Astrocyte of the hippocampus (primary cell): ENCODE data around the gene OPN3.

Experiments
- DNase-seq: peaks from one replicate; pipeline ENCODE4 v3.0.0; 2011; ENCODE audit warnings: low read depth, low spot score

Gene OPN3

DNA sequence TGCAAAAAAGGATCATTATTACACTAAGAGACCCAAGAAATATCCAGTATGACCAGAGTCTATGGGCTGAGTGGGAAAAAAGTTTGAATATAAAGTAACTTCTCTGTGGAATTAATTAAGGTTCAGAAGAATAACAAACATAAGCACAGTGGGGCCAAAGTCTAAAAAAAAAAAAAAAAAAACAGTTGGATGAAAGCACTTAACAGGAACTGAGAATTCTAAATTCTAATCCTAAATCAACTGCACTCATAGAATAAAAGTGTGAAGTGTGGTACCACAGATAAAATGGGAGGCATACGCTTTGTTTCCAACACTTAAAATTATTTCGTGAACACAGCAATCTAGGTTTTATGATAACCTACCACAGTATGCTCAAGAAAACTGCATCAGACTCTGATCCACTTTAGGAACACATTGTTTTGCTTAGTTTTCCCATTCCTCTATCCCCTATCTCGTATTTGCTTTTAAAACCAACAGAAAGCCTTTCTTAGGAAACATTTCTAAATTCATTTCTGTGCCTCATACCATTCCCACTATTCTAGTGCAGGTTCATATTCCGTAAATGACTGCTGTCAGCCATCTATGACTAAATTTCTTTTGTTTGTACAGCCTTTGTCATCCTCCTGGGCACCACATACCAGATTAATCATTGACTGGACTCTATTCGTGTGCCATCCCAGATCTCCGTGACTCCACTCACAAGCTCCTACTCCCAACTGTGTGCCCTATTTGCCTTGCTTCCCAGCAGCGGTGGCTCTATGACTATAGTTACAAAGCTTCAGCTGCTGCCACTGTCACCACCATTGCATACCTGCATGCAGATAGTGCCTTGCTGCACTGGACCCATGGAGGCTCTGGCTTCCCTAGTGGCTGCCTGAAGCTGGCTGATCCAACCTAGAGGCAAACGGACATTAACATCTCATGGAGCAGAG lies 24.9 kb downstream of the OPN3 start:
- DNase-seq = no peak

DNA sequence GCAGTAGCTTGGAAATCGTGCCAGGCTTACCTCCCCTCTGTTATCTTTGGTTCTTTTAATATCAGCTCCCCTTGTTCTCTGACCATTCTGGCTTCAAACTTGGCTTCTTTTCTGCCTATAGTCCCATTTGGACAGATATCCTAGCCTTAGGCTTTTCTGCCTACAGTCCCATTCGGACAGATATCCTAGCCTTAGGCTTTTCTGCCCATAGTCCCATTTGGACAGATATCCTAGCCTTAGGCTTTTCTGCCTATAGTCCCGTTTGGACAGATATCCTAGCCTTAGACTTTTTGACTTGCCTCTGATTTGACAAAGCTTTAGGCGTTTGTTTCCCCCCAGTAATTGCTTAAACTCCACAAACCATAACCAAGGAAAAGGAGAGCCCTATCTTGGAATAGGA lies 25.6 kb downstream of the OPN3 start:
- DNase-seq = no peak

DNA sequence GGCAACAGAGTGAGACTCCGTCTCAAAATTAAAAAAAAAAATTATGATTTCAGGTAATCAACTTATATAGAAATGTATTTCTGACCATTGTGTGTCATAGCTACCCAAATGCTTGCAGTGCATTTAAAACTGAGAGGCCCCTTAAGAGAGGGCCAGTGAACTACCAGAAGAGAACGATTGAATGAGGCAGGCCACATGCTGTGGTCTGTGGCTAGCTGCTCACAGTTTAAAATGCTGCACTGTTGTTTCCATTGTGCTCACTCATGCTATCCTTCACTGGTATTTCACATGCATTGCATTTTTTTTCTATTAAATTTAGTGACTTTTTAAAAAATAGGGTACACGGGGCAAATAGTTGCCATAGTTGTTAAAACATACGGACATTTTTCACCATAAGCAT lies 26.0 kb downstream of the OPN3 start:
- DNase-seq = peak; percentile 44

DNA sequence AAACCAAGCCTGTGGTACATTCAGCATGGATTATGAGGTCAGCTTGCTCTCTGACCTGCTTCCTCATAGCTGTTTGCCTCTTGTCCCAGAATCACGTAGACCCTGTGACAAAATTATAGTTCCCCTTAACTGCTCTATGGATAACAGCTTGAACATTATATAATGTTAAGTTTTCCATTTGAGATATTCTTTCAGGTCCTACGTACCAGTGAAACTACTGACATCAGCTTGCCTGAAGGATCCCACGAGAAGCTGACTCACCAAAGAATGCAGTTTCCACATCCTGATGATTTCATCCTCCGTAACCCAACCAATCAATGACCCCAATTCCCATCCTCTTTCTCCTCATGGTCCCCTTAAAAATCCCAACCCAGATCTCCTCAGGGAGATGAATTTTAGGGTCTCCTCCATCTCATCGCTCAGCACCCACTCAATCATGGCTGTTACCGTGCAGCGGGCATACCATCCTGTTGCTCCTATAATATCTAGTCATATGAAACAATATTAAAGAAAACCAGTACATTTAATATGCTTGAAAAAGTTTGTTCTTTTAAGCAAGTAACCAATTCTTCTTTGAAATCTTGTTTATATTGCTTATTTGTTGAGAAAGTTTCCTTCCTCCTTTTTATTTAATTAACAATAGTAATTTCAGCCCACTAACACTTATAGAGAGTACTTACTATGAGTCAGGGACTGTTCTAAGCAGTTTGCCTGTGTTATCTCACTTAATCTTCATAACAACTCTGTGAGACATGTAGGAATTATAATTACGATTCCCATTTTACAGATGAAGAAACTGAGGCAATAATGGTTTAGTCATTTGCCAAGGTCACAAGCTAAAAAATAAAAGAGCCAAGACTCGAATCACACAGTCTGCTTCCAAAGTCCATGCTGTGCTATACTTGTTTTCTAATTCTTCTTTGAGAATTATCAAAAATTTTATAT lies 27.4 kb downstream of the OPN3 start:
- peak; percentile 80 for DNase-seq

DNA sequence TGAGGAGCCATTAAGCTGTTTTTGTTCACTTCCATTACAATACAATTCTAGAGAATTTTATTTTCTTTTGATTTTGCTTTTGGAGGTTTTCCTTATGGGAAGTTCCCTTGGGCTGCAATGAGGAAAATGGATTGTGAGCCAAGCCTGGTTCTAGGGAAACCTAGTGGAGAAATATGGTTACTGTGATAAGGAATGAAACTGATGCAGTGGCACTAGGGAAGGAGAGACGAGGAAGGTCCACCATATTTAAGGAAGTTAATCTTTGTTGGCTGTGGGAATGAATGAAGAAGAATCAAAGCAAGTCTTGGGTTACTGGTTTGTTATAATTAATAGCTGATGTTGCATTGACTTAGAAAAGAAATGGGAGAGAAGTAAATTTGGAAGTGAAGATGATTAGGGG lies 28.4 kb downstream of the OPN3 start:
- no peak for DNase-seq

DNA sequence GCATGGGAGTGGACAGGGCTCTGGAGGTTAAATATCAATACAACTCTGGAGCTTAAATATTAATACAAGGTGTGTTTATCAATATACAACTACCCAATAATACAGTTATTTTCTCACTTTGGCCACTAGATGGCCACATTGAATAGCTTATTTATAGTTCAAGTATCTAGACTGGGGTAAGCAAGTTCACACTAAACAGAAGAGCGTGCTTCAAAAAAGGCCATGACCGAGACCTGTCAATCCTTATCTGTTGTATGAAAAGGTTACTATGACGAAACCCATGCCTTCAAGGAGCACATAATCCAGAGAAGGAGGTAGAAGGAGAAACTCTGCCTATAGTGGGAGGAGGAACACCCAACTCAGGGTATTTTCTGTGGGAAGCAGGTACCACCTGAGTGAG lies 29.1 kb downstream of the OPN3 start:
- peak; percentile 69 for DNase-seq

DNA sequence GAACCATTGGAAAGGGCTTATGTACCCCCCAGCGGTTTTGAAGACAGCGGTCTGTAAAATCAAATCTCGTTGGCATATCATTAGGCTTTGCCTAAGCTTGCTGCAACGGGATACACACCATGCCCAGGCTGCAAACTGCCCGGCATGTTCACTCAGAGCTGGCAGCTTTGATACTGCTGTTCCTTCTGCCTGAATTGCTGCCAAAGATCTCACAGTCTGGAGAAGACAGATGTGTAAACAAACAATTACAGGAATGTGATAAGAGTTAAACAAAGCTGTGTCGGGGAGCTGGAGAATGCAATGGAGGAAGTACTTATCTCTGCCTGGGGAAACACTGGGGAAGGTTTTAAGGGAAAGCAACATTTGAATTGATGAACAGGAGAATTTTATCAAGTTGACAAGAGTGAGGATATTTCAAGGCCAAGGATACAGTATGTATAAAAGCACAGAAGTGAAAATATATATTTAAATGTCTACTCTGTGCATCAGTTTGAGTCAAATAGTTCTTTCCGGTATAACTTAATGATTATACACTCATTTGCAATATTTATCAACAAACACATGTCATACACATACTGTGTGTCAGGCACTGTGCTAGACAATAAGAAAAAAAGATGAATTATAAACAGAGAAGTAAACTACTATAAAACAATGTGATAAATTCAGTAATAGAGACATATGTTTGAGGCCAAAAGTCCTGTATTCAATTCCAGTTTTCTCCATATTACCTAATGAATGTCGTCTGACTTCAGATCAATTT lies 29.9 kb downstream of the OPN3 start:
- peak; percentile 49 for DNase-seq

DNA sequence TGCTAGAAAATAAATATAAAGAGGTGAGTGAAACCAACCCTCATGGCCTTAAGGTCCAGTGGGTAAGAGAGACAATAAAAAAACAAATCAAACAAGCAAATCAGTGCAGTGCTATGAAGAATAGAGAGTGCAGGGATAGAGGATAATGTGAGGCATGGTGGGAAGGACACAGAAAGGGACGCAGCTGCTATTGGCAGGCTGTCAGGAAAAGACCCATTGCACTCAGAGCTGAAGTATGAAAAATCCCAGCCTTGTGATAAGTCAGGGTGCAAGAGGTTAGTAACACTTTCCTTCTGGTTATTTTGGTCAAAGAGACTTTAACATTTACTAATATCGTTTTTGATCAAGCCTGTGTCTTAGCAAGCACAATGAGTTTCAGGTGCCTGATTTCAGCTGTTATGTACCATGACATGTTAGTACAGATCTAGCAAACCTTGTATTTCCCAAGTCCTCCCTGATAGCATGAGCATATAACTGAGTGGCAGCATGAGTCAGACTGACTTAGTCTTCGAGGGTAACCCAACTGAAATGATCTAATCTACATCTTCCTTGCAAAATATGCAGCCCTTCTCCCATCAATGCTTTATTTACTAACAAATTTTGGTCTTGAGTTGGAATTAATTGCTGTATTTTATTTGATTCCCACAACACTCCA lies 31.7 kb downstream of the OPN3 start:
- peak; percentile 30 for DNase-seq

DNA sequence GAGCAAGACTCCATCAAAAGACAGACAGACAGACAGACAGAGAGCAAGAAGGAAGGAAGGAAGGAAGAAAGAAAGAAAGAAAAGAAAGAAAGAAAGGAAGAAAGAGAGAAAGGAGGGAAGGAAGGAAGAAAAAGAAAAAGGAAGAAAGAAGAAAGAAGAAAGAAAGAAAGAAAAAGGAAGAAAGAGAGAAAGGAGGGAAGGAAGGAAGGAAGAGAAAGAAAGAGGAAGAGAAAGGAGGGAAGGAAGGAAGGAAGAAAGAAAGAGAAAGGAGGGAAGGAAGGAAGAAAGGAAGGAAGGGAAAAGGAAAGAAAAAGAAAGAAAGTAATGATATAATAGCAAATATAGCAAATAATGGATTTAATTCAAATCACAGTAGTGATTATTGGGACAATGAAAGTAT lies 32.7 kb downstream of the OPN3 start:
- DNase-seq = no peak

DNA sequence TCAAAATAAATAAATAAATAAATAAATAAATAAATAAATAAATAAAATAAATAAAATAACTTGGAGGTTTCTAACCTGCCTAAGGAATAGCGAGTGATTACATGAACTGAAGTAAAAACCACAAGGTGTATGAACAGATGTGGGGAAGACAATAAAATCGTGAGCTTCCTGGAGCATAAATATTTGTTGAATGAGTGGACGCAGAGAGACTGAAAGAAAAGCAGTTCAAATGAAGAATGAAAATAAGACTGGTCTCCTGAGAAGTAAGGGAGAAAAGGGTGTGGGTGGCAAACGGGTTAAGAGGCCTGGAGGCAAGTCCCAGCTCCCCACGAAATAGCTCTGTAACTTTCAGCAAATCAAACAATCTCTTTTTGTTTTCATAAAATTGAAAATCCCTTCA lies 33.6 kb downstream of the OPN3 start:
- no peak for DNase-seq

DNA sequence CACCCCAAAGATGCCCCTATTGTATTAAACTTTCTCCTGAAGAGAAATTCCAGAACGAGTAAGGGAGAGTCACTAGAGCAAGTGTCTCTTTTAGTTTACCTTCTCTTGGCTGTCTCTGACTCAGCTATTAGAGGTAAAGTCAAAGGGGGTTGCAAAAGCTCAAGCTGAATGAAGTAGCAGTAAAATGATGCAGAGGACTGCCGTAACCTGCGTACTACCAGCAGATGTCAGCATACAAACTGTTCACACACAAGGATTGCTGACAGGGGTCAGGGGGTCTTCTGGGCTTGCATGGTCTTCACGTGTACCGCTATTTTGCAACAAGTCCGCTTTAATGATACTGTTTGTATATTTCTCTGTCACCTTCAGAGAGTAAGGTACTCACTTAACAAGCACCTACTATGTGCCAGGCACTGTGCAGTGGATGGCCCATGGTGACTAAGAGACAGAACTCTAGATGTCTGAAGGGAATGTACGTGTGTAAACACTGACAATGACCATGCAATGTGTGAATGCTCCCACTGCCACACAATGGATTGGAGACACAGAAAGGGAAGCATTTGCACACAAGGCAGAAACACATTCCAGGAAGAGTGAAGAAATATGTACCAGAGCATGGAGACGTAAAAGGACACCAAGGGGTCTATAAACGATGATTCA lies 34.9 kb downstream of the OPN3 start:
- no peak for DNase-seq

DNA sequence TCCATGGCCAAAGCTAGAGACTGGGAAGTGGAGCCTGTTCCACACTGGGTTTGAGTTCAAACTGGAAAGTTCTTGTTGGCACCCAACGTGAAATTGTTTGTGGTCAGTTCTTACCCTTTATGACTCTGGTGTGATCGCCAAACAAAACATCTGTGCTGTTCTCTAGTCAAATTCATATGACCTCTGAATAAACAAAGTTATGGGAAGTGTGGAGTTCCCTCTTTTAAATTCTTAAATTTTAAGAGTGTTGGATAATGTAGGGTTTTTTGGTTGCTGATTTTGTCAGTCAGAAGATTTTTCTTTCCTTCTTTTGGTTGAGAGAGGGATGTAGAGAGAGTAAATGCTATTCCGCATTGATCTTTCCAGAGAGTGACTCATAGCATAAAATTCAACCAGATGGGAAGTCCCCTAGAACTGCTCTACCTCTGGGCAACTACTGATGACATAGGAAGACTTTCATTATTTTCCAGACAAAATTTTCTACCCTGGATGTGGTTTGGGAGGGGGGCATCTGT lies 36.4 kb downstream of the OPN3 start:
- peak; percentile 70 for DNase-seq

DNA sequence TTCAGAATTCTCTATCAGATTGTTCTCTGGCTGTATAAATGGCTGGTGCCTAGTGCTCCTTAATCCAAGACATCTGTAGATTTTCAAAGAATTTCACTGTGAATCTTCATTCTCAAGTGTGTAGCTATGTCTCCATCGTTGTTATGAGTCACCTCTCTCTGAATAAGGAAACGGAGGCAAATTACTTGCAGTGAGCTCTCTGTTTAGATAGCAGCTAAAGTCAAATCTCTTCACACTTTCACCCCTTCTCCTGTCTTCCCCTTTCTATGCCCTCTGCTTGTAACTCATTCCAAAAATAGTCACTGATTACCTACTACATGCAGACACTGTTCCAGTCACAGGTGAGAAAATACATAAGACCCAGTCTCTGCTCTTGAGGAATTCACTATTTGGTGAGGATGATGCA lies 39.7 kb downstream of the OPN3 start:
- DNase-seq = no peak

DNA sequence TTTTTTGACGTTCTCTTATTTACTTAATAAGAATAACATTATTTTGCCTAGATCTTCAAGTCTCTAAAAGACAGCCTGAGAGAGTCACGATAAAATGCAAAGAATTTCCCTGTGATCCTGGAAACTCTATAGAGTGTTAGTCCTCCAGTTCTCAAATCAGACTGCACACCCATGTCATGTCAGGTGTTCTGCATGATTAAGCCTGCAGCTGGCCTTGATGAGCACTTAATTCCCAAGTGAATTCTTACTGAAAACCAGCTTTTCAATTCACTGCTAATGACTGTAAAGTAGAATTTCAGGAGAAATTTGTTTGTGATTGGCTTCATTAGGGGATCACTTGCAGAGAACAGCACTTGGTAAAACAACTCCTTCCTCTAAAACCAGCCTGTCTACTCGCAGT lies 41.9 kb downstream of the OPN3 start:
- DNase-seq = no peak

DNA sequence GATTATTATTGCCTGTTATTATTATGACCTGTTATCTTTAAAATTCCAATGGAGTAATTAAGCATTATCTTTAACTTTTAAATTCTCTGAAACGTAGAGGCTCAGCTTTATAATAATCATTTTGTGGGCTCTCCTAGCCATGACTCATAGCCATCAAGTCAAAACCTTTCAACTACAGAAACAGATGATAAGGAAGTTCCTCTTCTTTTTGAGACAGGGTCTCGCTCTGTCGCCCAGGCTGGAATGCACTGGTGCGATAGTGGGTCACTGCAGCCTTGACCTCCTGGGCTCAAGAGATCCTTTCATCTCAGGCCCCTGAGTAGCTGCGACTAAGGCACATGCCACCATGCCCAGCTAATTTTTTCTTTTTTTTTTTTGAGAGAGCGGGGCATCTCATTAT lies 43.5 kb downstream of the OPN3 start:
- DNase-seq = no peak

DNA sequence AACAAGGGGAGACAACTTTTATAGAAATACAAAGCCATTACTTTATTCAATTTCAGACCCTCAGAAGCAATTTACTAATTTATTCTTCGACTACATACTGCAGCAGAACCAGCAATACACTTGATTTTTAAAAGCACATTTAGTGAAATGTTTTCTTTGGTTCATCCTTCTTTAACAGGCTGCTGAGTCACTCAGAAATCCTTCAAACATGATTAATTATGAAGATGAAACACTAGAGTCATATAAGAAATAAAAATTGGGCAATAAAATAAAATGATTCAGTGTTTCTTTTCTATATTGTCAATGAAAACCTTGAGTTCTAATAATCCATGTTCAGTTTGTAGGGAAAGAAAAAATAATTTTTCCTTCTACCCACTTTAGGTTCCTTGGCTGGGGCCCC lies 47.0 kb downstream of the OPN3 start:
- no peak for DNase-seq

DNA sequence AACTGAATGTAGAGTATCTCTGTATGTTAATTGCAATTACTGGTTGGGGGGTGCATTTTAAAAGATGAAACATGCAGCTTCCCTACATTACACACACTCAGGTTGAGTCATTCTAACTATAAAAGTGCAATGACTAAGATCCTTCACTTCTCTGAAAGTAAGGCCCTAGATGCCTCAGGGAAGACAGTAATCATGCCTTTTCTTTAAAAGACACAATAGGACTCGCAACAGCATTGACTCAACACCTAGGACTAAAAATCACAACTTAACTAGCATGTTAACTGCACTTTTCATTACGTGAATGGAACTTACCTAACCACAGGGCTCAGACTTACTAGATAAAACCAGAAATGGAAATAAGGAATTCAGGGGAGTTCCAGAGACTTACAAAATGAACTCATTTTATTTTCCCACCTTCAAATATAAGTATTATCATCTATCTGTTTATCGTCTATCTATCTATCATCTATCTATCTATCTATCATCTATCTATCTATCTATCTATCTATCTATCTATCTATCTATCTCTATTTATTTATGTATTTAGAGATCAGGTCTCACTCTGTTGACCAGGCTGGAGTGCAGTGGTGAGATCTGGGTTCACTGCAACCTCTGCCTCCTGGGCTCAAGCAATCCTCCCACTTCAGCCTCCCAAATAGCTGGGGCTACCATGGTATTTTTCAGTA lies 47.8 kb downstream of the OPN3 start:
- DNase-seq = peak; percentile 28

DNA sequence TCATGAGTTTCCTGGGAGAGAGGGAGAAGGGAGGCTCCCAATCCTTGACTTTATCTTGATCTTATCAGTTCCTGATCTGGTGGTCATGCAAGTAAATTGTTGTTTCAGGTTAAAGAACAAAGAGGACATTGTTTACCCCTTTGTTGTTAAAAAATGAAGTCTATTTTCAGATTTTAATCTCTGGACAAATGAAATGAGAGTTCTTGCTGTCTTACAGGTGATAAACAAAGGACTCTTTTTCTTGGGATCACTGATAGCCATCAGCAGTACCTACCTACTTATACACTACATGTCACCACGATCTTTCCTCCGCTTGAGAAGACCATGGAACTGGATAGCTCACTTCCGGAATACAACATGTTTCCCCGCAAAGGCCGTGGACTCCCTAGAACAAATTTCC lies 48.4 kb downstream of the OPN3 start:
- DNase-seq = no peak

DNA sequence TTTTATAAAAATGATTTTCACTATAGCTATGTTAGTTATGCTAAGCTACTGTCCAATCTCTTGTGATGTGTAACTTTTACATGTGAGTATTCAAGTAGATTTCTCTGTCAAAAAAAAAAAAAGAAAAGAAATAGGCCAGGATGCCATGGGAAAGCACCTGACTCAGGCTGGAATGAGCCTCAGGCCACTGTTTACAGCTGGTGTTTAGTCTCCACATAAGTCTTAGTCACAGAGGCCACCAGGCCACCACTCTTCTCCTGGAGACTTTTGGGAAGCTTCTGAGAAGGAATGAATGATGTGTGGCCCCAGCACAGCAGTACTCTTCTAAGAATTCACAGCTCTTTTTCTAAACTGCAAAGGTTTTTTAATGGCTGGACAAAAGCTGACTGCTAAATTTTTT lies 48.9 kb downstream of the OPN3 start:
- DNase-seq = peak; percentile 40

DNA sequence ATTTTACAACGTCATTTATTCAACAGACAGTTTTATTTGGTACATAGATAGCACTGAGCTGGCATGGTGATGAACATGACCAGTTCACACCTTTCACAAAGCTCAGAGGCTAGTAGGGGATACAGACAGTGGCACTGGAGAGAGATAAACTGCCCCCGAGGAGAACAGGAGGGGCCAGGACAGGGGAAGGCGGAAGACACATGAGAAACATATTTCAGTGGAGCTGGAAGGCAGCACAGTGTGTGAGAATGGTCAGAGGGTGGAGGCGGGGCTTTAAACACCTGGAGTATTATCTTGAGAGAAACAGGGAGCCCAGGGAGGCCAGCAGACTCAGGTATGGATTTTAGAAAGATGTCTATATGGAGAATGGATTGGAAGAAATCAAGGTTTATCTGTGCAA lies 49.5 kb downstream of the OPN3 start:
- DNase-seq = no peak
